Head of caudate nucleus (tissue), 42 donors: ENCODE results near the gene LCE6A.

ENCODE experiments used
- DNase-seq, 42 donors: peaks; one replicate each; pipeline versions ENCODE4 v3.0.0 to v3.0.0-alpha.2; 2020 to 2021; ENCODE audit warnings: mixed read lengths in 7 of 42
- intact Hi-C: fragments of 100-400 bp; cut with DNase I; formaldehyde crosslinking; loops from one replicate; pipeline ENCODE4 v1.15.0; 2022

LCE6A gene

GRCh38 chr1:152842556-152842955 is at the start of gene LCE6A:
LCE6A (plus strand) TSS chr1:152842856; CDS start chr1:152843521, 665 bp downstream.
- no peak for DNase-seq
- intact Hi-C loops: no loop called here

- DNase-seq: peak in 1 of 42 donors; percentile 6
- intact Hi-C loops: no loop called here
These were observed 47.0 kb upstream of the LCE6A start for GRCh38 chr1:152795686-152796085.

GRCh38 chr1:152796421-152796820 is 46.2 kb upstream of the LCE6A start, which contains the start of gene LCE1D:
LCE1D (plus strand) TSS chr1:152796721; CDS start chr1:152797795, 1,074 bp downstream.
- DNase-seq: no peak
- intact Hi-C loops: no loop called here

- no peak for DNase-seq
- intact Hi-C loops: no loop called here
These were observed 41.3 kb upstream of the LCE6A start for GRCh38 chr1:152801333-152801732.

- intact Hi-C loops: no loop called here
These were observed 36.1 kb upstream of the LCE6A start, which contains the start of gene LCE1C for GRCh38 chr1:152806576-152806975. LCE1C (minus strand) TSS chr1:152806651; CDS start chr1:152805478, 1,173 bp downstream.

GRCh38 chr1:152811050-152811449 is 31.6 kb upstream of the LCE6A start:
- intact Hi-C loops: no loop called here

More at GRCh38 chr1:152806576-152806975, 36.1 kb upstream of the LCE6A start, which contains the start of gene LCE1C:
- DNase-seq: no peak

GRCh38 chr1:152811671-152812070 is 31.0 kb upstream of the LCE6A start, which contains the start of gene LCE1B:
LCE1B (plus strand) TSS chr1:152811971; CDS start chr1:152812447, 476 bp downstream.
- intact Hi-C loops: no loop called here
- DNase-seq: no peak

More at GRCh38 chr1:152811050-152811449, 31.6 kb upstream of the LCE6A start:
- no peak for DNase-seq

- intact Hi-C loops: no loop called here
- DNase-seq: no peak
These were observed 25.3 kb upstream of the LCE6A start for GRCh38 chr1:152817309-152817708.

GRCh38 chr1:152823294-152823693 is 19.4 kb upstream of the LCE6A start:
- DNase-seq: no peak
- intact Hi-C loops: no loop called here

GRCh38 chr1:152824964-152825363 is 17.7 kb upstream of the LCE6A start:
- intact Hi-C loops: no loop called here
- DNase-seq: no peak

GRCh38 chr1:152827173-152827572 is 15.5 kb upstream of the LCE6A start, which contains the start of gene LCE1A:
LCE1A (plus strand) TSS chr1:152827473; CDS start chr1:152827473, 0 bp downstream.
- intact Hi-C loops: no loop called here
- no peak for DNase-seq

GRCh38 chr1:152836870-152837269 is 5.8 kb upstream of the LCE6A start:
- no peak for DNase-seq
- intact Hi-C loops: no loop called here

GRCh38 chr1:152855661-152856060 is 13.0 kb downstream of the LCE6A start:
- intact Hi-C loops: no loop called here
- DNase-seq: no peak

- intact Hi-C loops: no loop called here
These were observed 15.4 kb downstream of the LCE6A start for GRCh38 chr1:152858062-152858461.

GRCh38 chr1:152859696-152860095 is 17.0 kb downstream of the LCE6A start, which contains the start of gene LCE7A:
LCE7A (plus strand) TSS chr1:152859996; CDS start chr1:152860698, 702 bp downstream.
- intact Hi-C loops: no loop called here

More at GRCh38 chr1:152858062-152858461, 15.4 kb downstream of the LCE6A start:
- no peak for DNase-seq

GRCh38 chr1:152860129-152860528 is 17.5 kb downstream of the LCE6A start:
- intact Hi-C loops: no loop called here
- DNase-seq: no peak

More at GRCh38 chr1:152859696-152860095, 17.0 kb downstream of the LCE6A start, which contains the start of gene LCE7A:
- DNase-seq: no peak

- intact Hi-C loops: no loop called here
- DNase-seq: no peak
These were observed 18.7 kb downstream of the LCE6A start for GRCh38 chr1:152861374-152861773.

GRCh38 chr1:152864443-152864842 is 21.8 kb downstream of the LCE6A start:
- intact Hi-C loops: no loop called here
- no peak for DNase-seq

- intact Hi-C loops: no loop called here
- no peak for DNase-seq
These were observed 23.7 kb downstream of the LCE6A start for GRCh38 chr1:152866321-152866720.

GRCh38 chr1:152869808-152870419 is 27.3 kb downstream of the LCE6A start:
- DNase-seq: peak; percentile 37 to 89 (median 70)
- intact Hi-C loops: loop anchor here (10.0 kb wide), 1 partner anchor 355 kb away; no protein-coding TSS in a partner anchor
